Spleen (tissue), 7 donors: ENCODE data around the gene EXTL1.

ENCODE experiments used
- CTCF ChIP-seq, 11 experiments: fragments of 200-600 bp in 7 of 11; fragments of 450-650 bp in 4 of 11; sonication (generic) in 4 of 11; IDR thresholded peaks in 8 of 11; conservative IDR thresholded peaks in 3 of 11; 1 replicate in 7 of 11; 2 replicates in 4 of 11; pipeline versions ENCODE4 v1.4.0 to v1.8.0; 2016 to 2021; ENCODE audit warnings: antibody characterized with exemption in 11 of 11, inconsistent platforms in 4 of 11, mild to moderate bottlenecking in 1 of 11
- POLR2A ChIP-seq, 3 donors: fragments of 450-650 bp; IDR thresholded peaks; one replicate each; pipeline ENCODE4 v1.5.1; 2017; ENCODE audit warnings: antibody characterized with exemption in 3 of 3, mild to moderate bottlenecking in 1 of 3
- donor health status: DM: no; HTN: no; CAD: no; lungs with moderate emphysema.
- donor health status: DM: no; HTN: no; CAD: no.
- donor health status: DM: no; HTN: no; CAD: no.

DNA sequence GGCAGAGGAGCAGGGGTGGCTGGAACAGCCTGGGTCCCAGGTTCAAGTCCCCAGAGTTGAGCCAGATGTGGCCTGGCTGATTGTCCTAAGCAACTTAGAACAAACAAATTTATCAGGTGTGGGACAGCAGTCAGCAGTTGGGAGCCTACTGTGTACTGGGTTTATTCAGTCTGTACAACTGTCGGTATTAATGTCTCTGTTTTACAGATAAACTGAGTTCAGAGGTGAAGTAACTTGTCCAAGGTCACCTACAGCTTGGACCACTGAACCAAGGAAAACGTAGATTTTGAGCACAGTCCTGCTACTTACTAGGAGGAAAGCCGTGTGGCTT lies 60.4 kb downstream of the EXTL1 start:
- no peak for TF ChIP-seq CTCF (IDR thresholded peaks at IDR 0.05 in 8 of 11, conservative IDR thresholded peaks at IDR 0.05 in 3 of 11)
- TF ChIP-seq POLR2A (IDR thresholded peaks at IDR 0.05) = no peak
